Mesothelial cell of epicardium (in vitro differentiated cells): Measurements from ENCODE around the gene AMMECR1. TPM values are rescaled to one million over a fixed set of nuclear protein-coding genes. Genes with fewer than 3 reads are reported as not detected.

ENCODE experiments used
- DNase-seq, 2 experiments: peaks; one replicate each; pipeline ENCODE4 v3.0.0; 2021; ENCODE audit warnings: low spot score in 2 of 2; ENCODE audit not compliant: unreplicated experiment in 2 of 2
- H3K27ac Mint-ChIP-seq: 2 replicates; pipeline ENCODE4 v1.8.0; 2021; ENCODE audit warnings: mixed read lengths
- H3K27me3 Mint-ChIP-seq: 2 replicates; pipeline ENCODE4 v1.8.0; 2021; ENCODE audit warnings: low read depth, mixed read lengths
- H3K36me3 Mint-ChIP-seq: 2 replicates; pipeline ENCODE4 v1.8.0; 2021; ENCODE audit warnings: mixed read lengths
- H3K4me1 Mint-ChIP-seq: 2 replicates; pipeline ENCODE4 v1.8.0; 2021; ENCODE audit warnings: mixed read lengths
- H3K4me3 Mint-ChIP-seq: 2 replicates; pipeline ENCODE4 v1.8.0; 2021; ENCODE audit warnings: mild to moderate bottlenecking, moderate library complexity, mixed read lengths
- H3K9me3 Mint-ChIP-seq: 2 replicates; pipeline ENCODE4 v1.8.0; 2021; ENCODE audit warnings: mixed read lengths
- total RNA-seq: library from RNA; stranded (reverse); gene quantifications from 3 replicates; pipeline ENCODE4 v1.2.1, GENCODE V29; 2021
- TF ChIP-seq, protein P1 (sequence below): fragments of 200-600 bp; sonication (generic); IDR thresholded peaks from one replicate; pipeline ENCODE4 v1.5.0; 2021; ENCODE audit warnings: antibody characterized with exemption; ENCODE audit not compliant: unreplicated experiment

The AMMECR1 gene
- total RNA-seq, 1 donor from 2014 or later: 15.6 TPM

DNA sequence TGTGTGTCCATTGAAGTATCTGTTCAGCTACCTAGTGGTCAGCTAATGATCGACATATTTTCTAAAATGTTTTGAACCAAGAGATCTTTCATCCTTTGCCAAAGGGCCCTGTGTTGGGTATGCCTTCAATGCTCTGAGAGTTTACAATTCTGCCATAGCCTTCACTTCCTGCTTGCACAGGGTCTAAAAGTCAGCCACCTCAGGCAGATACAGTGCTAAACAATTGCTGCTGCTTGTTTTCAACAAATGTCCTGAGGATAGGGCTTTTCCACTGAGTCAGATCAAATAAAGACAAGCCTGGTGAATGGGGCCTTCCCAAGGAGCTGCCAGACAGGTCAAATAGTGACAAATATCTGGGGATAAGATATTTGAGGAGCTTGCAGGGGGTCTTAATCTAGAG lies 16.7 kb downstream of the AMMECR1 start:
- no peak overlapping the region for H3K4me3 Mint-ChIP-seq
- no peaks in the 10 kb centered on the region for H3K27me3 Mint-ChIP-seq
- TF ChIP-seq, protein P1, sequence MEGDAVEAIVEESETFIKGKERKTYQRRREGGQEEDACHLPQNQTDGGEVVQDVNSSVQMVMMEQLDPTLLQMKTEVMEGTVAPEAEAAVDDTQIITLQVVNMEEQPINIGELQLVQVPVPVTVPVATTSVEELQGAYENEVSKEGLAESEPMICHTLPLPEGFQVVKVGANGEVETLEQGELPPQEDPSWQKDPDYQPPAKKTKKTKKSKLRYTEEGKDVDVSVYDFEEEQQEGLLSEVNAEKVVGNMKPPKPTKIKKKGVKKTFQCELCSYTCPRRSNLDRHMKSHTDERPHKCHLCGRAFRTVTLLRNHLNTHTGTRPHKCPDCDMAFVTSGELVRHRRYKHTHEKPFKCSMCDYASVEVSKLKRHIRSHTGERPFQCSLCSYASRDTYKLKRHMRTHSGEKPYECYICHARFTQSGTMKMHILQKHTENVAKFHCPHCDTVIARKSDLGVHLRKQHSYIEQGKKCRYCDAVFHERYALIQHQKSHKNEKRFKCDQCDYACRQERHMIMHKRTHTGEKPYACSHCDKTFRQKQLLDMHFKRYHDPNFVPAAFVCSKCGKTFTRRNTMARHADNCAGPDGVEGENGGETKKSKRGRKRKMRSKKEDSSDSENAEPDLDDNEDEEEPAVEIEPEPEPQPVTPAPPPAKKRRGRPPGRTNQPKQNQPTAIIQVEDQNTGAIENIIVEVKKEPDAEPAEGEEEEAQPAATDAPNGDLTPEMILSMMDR: no peak
- peaks cover 20% of the 10 kb centered on the region for H3K9me3 Mint-ChIP-seq
- peaks cover 16% of the 10 kb centered on the region for H3K36me3 Mint-ChIP-seq
- no peak for DNase-seq
- H3K27ac Mint-ChIP-seq: no peak overlapping the region
- peaks cover 4% of the 10 kb centered on the region for H3K4me1 Mint-ChIP-seq

DNA sequence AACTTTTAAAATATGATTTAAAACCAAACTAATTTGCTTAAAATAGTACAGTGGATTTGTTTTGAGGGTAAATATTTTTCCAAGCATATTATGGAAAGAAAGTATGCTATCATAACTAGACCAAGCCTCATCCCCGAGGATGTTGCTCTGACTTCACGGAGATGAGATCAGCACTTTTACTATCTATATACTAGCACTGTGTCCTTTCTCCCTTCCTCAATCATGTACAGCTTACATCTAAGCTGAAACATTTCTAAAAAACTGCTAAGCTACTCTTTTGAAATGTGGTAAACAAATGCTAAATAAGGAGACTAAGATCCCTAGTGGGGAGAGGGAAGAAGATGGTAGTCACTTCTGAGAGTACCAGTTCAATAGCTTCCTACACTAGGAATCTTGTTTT lies 23.8 kb downstream of the AMMECR1 start:
- TF ChIP-seq, protein P1: no peak
- no peak for DNase-seq

DNA sequence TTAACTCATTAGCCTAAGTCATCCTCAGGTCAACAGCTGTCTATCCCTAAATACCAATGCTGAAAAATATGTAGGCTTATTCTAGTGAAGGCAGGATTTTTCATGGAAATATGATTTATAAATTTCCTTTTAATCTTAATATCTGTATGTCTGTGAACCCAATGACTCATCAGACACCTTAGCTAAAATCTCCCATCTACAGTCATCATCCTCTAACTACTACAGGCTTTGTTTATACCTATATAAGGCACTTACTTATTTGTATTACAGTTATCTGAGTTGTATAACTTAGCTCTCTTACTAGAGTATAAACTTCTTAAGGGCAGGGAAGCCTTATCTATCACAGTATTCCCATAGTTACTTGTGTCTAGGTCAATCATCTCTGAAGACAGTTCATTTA lies 24.2 kb downstream of the AMMECR1 start:
- H3K27ac Mint-ChIP-seq: no peak overlapping the region
- DNase-seq: no peak
- H3K4me3 Mint-ChIP-seq: no peak overlapping the region
- H3K27me3 Mint-ChIP-seq: no peaks in the 10 kb centered on the region
- TF ChIP-seq, protein P1: no peak
- H3K9me3 Mint-ChIP-seq: peaks cover 25% of the 10 kb centered on the region
- H3K36me3 Mint-ChIP-seq: peaks cover 16% of the 10 kb centered on the region
- H3K4me1 Mint-ChIP-seq: no peaks in the 10 kb centered on the region

More for the DNA sequence above, 23.8 kb downstream of the AMMECR1 start:
- Mint-ChIP-seq H3K4me3 (no peak overlapping the region), H3K36me3 (peaks cover 16% of the 10 kb centered on the region), H3K27me3 (no peaks in the 10 kb centered on the region), H3K27ac (no peak overlapping the region), H3K4me1 (no peaks in the 10 kb centered on the region), H3K9me3 (peaks cover 25% of the 10 kb centered on the region)

DNA sequence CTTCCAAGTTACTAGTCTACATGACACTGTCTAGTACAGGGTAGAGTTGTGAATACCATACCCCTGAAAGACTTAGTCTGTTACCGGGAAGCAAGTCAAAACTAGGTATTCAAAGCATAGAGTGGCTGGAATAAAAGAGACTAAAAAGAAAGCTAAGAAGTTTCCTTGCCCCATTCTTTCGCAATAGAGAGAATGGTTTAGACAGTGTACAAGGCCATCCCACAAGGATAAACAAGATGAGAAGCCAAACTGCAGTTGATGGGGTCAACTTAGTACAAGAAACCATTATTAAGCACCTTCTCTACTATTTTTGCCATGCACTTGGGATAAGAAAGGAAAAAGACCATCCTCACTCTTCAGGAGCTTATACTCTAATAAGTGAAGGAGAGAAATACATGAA lies 30.3 kb downstream of the AMMECR1 start:
- Mint-ChIP-seq H3K9me3 (peaks cover 16% of the 10 kb centered on the region), H3K4me3 (no peak overlapping the region), H3K27me3 (no peaks in the 10 kb centered on the region), H3K27ac (no peak overlapping the region), H3K36me3 (peaks cover 7% of the 10 kb centered on the region), H3K4me1 (no peaks in the 10 kb centered on the region)
- TF ChIP-seq, protein P1: no peak
- DNase-seq: no peak

DNA sequence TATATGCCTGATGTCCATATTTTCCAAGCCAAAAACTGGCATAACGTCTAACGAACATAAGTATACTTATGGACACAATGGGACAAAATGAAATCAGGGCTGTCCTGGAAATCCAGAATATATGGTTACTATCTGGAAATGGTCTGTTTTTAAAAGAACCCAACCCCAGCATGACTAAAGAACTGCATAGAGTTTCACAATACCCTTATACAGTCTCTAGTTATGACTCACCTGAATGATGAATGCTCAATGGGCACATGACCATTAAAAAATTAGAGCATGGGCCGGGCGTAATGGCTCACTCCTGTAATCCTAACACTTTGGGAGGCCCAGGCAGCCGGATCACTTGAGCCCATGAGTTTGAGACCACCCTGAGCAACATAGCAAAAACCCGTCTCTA lies 31.8 kb downstream of the AMMECR1 start:
- peaks cover 10% of the 10 kb centered on the region for H3K4me1 Mint-ChIP-seq
- TF ChIP-seq, protein P1: no peak
- no peaks in the 10 kb centered on the region for H3K27me3 Mint-ChIP-seq
- H3K9me3 Mint-ChIP-seq: peaks cover 12% of the 10 kb centered on the region
- H3K27ac Mint-ChIP-seq: no peak overlapping the region
- no peak for DNase-seq
- H3K36me3 Mint-ChIP-seq: peaks cover 7% of the 10 kb centered on the region
- H3K4me3 Mint-ChIP-seq: no peak overlapping the region

DNA sequence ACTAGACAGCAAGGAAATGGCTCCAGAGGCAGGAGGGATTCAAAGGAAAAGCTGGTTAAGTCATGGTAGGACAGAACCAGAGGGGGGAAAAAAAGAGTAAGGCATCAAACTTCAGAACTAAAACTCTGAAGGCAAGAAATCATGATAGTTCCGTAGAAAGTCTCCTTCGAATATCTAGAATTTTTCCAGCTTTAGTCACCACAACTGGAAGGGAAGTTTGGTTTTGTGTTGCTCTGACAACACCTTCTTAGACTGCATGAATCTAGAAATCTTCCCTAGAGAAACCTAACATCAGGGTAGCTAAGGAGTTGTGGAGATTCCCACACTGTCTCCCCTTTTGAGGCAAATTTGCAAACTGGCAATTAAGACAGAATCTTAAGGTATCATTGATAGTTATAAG lies 33.7 kb downstream of the AMMECR1 start:
- H3K36me3 Mint-ChIP-seq: peaks cover 5% of the 10 kb centered on the region
- DNase-seq: no peak
- TF ChIP-seq, protein P1: no peak
- no peak overlapping the region for H3K4me3 Mint-ChIP-seq
- no peak overlapping the region for H3K27ac Mint-ChIP-seq
- H3K9me3 Mint-ChIP-seq: peaks cover 12% of the 10 kb centered on the region
- no peaks in the 10 kb centered on the region for H3K27me3 Mint-ChIP-seq
- H3K4me1 Mint-ChIP-seq: peaks cover 17% of the 10 kb centered on the region
